Lower leg skin (tissue), 3 donors: Measurements from ENCODE around the gene SEMA3G.

Experiments
- POLR2A ChIP-seq, 2 donors: fragments of 450-650 bp; IDR thresholded peaks; one replicate each; pipeline ENCODE4 v1.6.1; 2016 to 2017; ENCODE audit warnings: antibody characterized with exemption in 2 of 2, mild to moderate bottlenecking in 1 of 2, moderate library complexity in 1 of 2
- TF ChIP-seq, protein P1 (sequence below), 3 donors: fragments of 450-650 bp; IDR thresholded peaks; one replicate each; pipeline ENCODE4 v1.5.1; 2016; ENCODE audit warnings: antibody characterized with exemption in 3 of 3, mild to moderate bottlenecking in 3 of 3, moderate library complexity in 2 of 3

DNA sequence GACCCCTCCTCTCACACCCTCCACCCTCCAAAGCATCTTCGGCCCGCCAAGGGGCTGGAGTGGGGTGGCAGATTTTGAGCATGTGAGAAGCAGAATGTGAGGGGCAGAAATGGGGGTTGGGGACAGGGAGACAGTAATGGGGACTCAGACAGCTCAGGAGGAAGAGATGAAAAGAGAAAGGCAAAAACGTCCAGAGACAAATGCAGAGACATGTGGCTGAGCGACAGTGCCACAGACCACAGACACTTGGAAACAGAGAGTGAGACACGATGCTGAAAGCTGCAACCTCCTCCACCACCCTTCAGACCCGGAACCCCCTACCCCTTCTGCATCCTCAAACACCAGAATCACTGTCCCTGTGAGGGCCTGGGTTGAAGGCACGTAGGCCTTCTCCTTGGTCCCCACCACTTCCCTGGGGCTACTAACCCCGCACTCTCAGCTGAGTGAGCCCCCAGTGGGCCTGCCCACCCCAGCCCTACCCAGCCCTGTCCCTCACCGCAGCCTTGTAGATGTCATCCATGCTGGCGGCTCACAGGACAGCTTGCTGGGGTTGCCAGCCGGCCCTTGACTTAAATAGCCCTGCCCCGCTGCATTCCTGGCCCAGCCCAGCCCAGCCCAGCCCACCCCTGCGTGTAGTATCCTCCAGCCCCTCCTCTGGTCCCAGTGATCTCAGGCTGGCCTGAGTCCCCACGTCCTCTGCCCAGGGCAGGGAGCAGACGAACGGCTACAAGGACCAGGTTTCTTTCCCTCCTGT lies 8.8 kb upstream of the SEMA3G start, which contains the start of gene TNNC1:
- TF ChIP-seq, protein P1, sequence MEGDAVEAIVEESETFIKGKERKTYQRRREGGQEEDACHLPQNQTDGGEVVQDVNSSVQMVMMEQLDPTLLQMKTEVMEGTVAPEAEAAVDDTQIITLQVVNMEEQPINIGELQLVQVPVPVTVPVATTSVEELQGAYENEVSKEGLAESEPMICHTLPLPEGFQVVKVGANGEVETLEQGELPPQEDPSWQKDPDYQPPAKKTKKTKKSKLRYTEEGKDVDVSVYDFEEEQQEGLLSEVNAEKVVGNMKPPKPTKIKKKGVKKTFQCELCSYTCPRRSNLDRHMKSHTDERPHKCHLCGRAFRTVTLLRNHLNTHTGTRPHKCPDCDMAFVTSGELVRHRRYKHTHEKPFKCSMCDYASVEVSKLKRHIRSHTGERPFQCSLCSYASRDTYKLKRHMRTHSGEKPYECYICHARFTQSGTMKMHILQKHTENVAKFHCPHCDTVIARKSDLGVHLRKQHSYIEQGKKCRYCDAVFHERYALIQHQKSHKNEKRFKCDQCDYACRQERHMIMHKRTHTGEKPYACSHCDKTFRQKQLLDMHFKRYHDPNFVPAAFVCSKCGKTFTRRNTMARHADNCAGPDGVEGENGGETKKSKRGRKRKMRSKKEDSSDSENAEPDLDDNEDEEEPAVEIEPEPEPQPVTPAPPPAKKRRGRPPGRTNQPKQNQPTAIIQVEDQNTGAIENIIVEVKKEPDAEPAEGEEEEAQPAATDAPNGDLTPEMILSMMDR (IDR thresholded peaks at IDR 0.05), result no peak
- TF ChIP-seq POLR2A (IDR thresholded peaks at IDR 0.05), result no peak
